HEK293 (cell line): ENCODE results near the gene GPR84.

Experiments used
- GLI4 ChIP-seq: fragments of 450-650 bp; formaldehyde crosslinking; IDR thresholded peaks from 2 replicates; pipeline ENCODE4 v1.5.1; 2016; ENCODE audit warnings: missing biosample characterization, missing genetic modification characterization
- KLF7 ChIP-seq: fragments of 450-650 bp; formaldehyde crosslinking; IDR thresholded peaks from 2 replicates; pipeline ENCODE4 v1.5.1; 2016; ENCODE audit warnings: missing biosample characterization, missing genetic modification characterization, borderline replicate concordance
- KLF9 ChIP-seq: fragments of 450-650 bp; formaldehyde crosslinking; IDR thresholded peaks from 2 replicates; pipeline ENCODE4 v1.5.1; 2016; ENCODE audit warnings: missing biosample characterization, missing genetic modification characterization, low read depth
- OSR2 ChIP-seq: fragments of 450-650 bp; formaldehyde crosslinking; IDR thresholded peaks from 2 replicates; pipeline ENCODE4 v1.5.1; 2016; ENCODE audit warnings: missing biosample characterization, missing genetic modification characterization
- PRDM10 ChIP-seq: fragments of 450-650 bp; formaldehyde crosslinking; IDR thresholded peaks from 2 replicates; pipeline ENCODE4 v1.5.1; 2016; ENCODE audit warnings: missing biosample characterization, missing genetic modification characterization
- PRDM4 ChIP-seq: fragments of 450-650 bp; formaldehyde crosslinking; IDR thresholded peaks from 2 replicates; pipeline ENCODE4 v1.5.1; 2017; ENCODE audit warnings: missing biosample characterization, missing genetic modification characterization
- REPIN1 ChIP-seq: fragments of 450-650 bp; formaldehyde crosslinking; IDR thresholded peaks from 2 replicates; pipeline ENCODE4 v1.5.1; 2017; ENCODE audit warnings: missing biosample characterization, missing genetic modification characterization, low read depth
- SP7 ChIP-seq: fragments of 450-650 bp; formaldehyde crosslinking; IDR thresholded peaks from 2 replicates; pipeline ENCODE4 v1.5.1; 2016; ENCODE audit warnings: missing biosample characterization, missing genetic modification characterization
- YY1 ChIP-seq: fragments of 450-650 bp; formaldehyde crosslinking; IDR thresholded peaks from 2 replicates; pipeline ENCODE4 v1.5.1; 2018; ENCODE audit warnings: missing biosample characterization, missing genetic modification characterization
- ZFP69B ChIP-seq: fragments of 450-650 bp; formaldehyde crosslinking; IDR thresholded peaks from 2 replicates; pipeline ENCODE4 v1.5.1; 2016; ENCODE audit warnings: missing biosample characterization, missing genetic modification characterization
- ZNF10 ChIP-seq: fragments of 450-650 bp; formaldehyde crosslinking; IDR thresholded peaks from 2 replicates; pipeline ENCODE4 v1.5.1; 2017; ENCODE audit warnings: missing biosample characterization, missing genetic modification characterization
- ZNF132 ChIP-seq: fragments of 450-650 bp; formaldehyde crosslinking; IDR thresholded peaks from 2 replicates; pipeline ENCODE4 v1.5.1; 2017; ENCODE audit warnings: missing biosample characterization, missing genetic modification characterization, borderline replicate concordance
- ZNF133 ChIP-seq: fragments of 450-650 bp; formaldehyde crosslinking; IDR thresholded peaks from 2 replicates; pipeline ENCODE4 v1.5.1; 2016; ENCODE audit warnings: missing biosample characterization, missing genetic modification characterization
- ZNF175 ChIP-seq: fragments of 450-650 bp; formaldehyde crosslinking; IDR thresholded peaks from 2 replicates; pipeline ENCODE4 v1.5.1; 2016; ENCODE audit warnings: missing biosample characterization, missing genetic modification characterization
- ZNF184 ChIP-seq: fragments of 450-650 bp; IDR thresholded peaks from 2 replicates; pipeline ENCODE4 v1.5.1; 2018; ENCODE audit warnings: missing biosample characterization, mild to moderate bottlenecking, missing genetic modification characterization
- ZNF2 ChIP-seq: fragments of 450-650 bp; formaldehyde crosslinking; IDR thresholded peaks from 2 replicates; pipeline ENCODE4 v1.5.1; 2016; ENCODE audit warnings: missing biosample characterization, missing genetic modification characterization
- ZNF23 ChIP-seq: fragments of 450-650 bp; formaldehyde crosslinking; IDR thresholded peaks from 2 replicates; pipeline ENCODE4 v1.5.1; 2016; ENCODE audit warnings: missing biosample characterization, missing genetic modification characterization, borderline replicate concordance
- ZNF292 ChIP-seq: fragments of 450-650 bp; formaldehyde crosslinking; IDR thresholded peaks from 2 replicates; pipeline ENCODE4 v1.5.1; 2016; ENCODE audit warnings: low read depth, missing biosample characterization, missing genetic modification characterization, borderline replicate concordance
- ZNF311 ChIP-seq: fragments of 450-650 bp; formaldehyde crosslinking; IDR thresholded peaks from 2 replicates; pipeline ENCODE4 v1.5.1; 2017; ENCODE audit warnings: missing biosample characterization, missing genetic modification characterization, borderline replicate concordance
- ZNF341 ChIP-seq: fragments of 450-650 bp; formaldehyde crosslinking; IDR thresholded peaks from 2 replicates; pipeline ENCODE4; 2016; ENCODE audit warnings: low read depth, missing biosample characterization, missing genetic modification characterization
- ZNF48 ChIP-seq: fragments of 450-650 bp; formaldehyde crosslinking; IDR thresholded peaks from 2 replicates; pipeline ENCODE4 v1.5.1; 2016; ENCODE audit warnings: missing biosample characterization, missing genetic modification characterization
- ZNF501 ChIP-seq: fragments of 450-650 bp; formaldehyde crosslinking; IDR thresholded peaks from 2 replicates; pipeline ENCODE4 v1.5.1; 2016; ENCODE audit warnings: missing biosample characterization, missing genetic modification characterization
- ZNF514 ChIP-seq: fragments of 450-650 bp; formaldehyde crosslinking; IDR thresholded peaks from 2 replicates; pipeline ENCODE4 v1.5.1; 2016; ENCODE audit warnings: missing biosample characterization, missing genetic modification characterization
- ZNF530 ChIP-seq: fragments of 450-650 bp; formaldehyde crosslinking; IDR thresholded peaks from 2 replicates; pipeline ENCODE4 v1.5.1; 2016; ENCODE audit warnings: low read depth, missing biosample characterization, missing genetic modification characterization
- ZNF544 ChIP-seq: fragments of 450-650 bp; formaldehyde crosslinking; IDR thresholded peaks from 2 replicates; pipeline ENCODE4 v1.5.0; 2017; ENCODE audit warnings: missing biosample characterization, missing genetic modification characterization
- ZNF585B ChIP-seq: fragments of 450-650 bp; formaldehyde crosslinking; IDR thresholded peaks from 2 replicates; pipeline ENCODE4 v1.5.1; 2016; ENCODE audit warnings: missing biosample characterization, missing genetic modification characterization
- ZNF596 ChIP-seq: fragments of 450-650 bp; IDR thresholded peaks from 2 replicates; pipeline ENCODE4 v1.5.0; 2018; ENCODE audit warnings: missing biosample characterization, mild to moderate bottlenecking, missing genetic modification characterization, moderate library complexity
- ZNF677 ChIP-seq: fragments of 450-650 bp; IDR thresholded peaks from 2 replicates; pipeline ENCODE4 v1.5.0; 2018; ENCODE audit warnings: missing biosample characterization, mild to moderate bottlenecking, missing genetic modification characterization, moderate library complexity
- ZNF785 ChIP-seq: fragments of 450-650 bp; formaldehyde crosslinking; IDR thresholded peaks from 2 replicates; pipeline ENCODE4 v1.5.1; 2016; ENCODE audit warnings: missing biosample characterization, missing genetic modification characterization
- TF ChIP-seq, protein P1 (sequence below): fragments of 450-650 bp; formaldehyde crosslinking; IDR thresholded peaks from 2 replicates; pipeline ENCODE4 v1.5.1; 2016; ENCODE audit warnings: missing biosample characterization, missing genetic modification characterization
- TF ChIP-seq, protein P2 (sequence below): fragments of 450-650 bp; formaldehyde crosslinking; IDR thresholded peaks from 2 replicates; pipeline ENCODE4 v1.5.1; 2016; ENCODE audit warnings: missing biosample characterization, missing genetic modification characterization
- TF ChIP-seq, protein P3 (sequence below): IDR thresholded peaks from 2 replicates; pipeline ENCODE4 v1.6.1; 2011; ENCODE audit warnings: mild to moderate bottlenecking, low read depth, low read length, borderline replicate concordance

GPR84 gene

GRCh38 chr12:54370171-54370730 is 6.0 kb upstream of the GPR84 start (continued):
- TF ChIP-seq SP7 (tag by site-specific recombination) = 0 out of 2 replicates have a peak, but pooled peaks have one; percentile 42
- no peak for TF ChIP-seq ZNF677 (tag by site-specific recombination)
- TF ChIP-seq ZNF544 (tag by site-specific recombination) = no peak
- no peak for TF ChIP-seq ZNF530 (tag by site-specific recombination)
- TF ChIP-seq ZNF23 (tag by site-specific recombination) = no peak
- TF ChIP-seq, protein P1, sequence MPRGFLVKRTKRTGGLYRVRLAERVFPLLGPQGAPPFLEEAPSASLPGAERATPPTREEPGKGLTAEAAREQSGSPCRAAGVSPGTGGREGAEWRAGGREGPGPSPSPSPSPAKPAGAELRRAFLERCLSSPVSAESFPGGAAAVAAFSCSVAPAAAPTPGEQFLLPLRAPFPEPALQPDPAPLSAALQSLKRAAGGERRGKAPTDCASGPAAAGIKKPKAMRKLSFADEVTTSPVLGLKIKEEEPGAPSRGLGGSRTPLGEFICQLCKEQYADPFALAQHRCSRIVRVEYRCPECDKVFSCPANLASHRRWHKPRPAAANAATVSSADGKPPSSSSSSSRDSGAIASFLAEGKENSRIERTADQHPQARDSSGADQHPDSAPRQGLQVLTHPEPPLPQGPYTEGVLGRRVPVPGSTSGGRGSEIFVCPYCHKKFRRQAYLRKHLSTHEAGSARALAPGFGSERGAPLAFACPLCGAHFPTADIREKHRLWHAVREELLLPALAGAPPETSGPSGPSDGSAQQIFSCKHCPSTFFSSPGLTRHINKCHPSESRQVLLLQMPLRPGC (tag by site-specific recombination) = no peak
- TF ChIP-seq, protein P2, sequence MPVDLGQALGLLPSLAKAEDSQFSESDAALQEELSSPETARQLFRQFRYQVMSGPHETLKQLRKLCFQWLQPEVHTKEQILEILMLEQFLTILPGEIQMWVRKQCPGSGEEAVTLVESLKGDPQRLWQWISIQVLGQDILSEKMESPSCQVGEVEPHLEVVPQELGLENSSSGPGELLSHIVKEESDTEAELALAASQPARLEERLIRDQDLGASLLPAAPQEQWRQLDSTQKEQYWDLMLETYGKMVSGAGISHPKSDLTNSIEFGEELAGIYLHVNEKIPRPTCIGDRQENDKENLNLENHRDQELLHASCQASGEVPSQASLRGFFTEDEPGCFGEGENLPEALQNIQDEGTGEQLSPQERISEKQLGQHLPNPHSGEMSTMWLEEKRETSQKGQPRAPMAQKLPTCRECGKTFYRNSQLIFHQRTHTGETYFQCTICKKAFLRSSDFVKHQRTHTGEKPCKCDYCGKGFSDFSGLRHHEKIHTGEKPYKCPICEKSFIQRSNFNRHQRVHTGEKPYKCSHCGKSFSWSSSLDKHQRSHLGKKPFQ (tag by site-specific recombination) = no peak
- no peak for TF ChIP-seq ZNF596 (tag by site-specific recombination)
- TF ChIP-seq ZNF10 (tag by site-specific recombination) = no peak
- peak; percentile 42; the same call in 1 of the 2 replicates for TF ChIP-seq ZNF2
- TF ChIP-seq ZNF341 (tag by site-specific recombination) = peak; percentile 57; the same call in 1 of the 2 replicates
- TF ChIP-seq ZNF133 (tag by site-specific recombination) = no peak
- TF ChIP-seq, protein P3, sequence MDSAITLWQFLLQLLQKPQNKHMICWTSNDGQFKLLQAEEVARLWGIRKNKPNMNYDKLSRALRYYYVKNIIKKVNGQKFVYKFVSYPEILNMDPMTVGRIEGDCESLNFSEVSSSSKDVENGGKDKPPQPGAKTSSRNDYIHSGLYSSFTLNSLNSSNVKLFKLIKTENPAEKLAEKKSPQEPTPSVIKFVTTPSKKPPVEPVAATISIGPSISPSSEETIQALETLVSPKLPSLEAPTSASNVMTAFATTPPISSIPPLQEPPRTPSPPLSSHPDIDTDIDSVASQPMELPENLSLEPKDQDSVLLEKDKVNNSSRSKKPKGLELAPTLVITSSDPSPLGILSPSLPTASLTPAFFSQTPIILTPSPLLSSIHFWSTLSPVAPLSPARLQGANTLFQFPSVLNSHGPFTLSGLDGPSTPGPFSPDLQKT = no peak
- TF ChIP-seq PRDM10 = peak; percentile 41; the same call in 1 of the 2 replicates
- no peak for TF ChIP-seq ZNF514
- no peak for TF ChIP-seq ZNF132
- TF ChIP-seq KLF7 (tag by site-specific recombination) = no peak
- no peak for TF ChIP-seq ZNF292 (tag by site-specific recombination)
- 0 out of 2 replicates have a peak, but pooled peaks have one; percentile 18 for TF ChIP-seq KLF9 (tag by site-specific recombination)
- peak; percentile 30; the same call in 1 of the 2 replicates for TF ChIP-seq ZNF501 (tag by site-specific recombination)
- TF ChIP-seq ZNF585B = no peak
- TF ChIP-seq ZNF311 (tag by site-specific recombination) = no peak
- TF ChIP-seq ZNF785 (tag by site-specific recombination) = no peak
- no peak for TF ChIP-seq ZNF175 (tag by site-specific recombination)
- TF ChIP-seq PRDM4 (tag by site-specific recombination) = no peak
- TF ChIP-seq YY1 = no peak
- TF ChIP-seq REPIN1 (tag by site-specific recombination) = no peak
- peak; percentile 45; the same call in 1 of the 2 replicates for TF ChIP-seq GLI4 (tag by site-specific recombination)
- no peak for TF ChIP-seq ZFP69B (tag by site-specific recombination)
- TF ChIP-seq OSR2 (tag by site-specific recombination) = no peak
- no peak for TF ChIP-seq ZNF48 (tag by site-specific recombination)
- no peak for TF ChIP-seq ZNF184 (tag by site-specific recombination)
